HL-60/S4 (cell line): ENCODE results near the gene CCDC169.

Experiments used
- in situ Hi-C: fragments of 300-500 bp; cut with MboI; formaldehyde crosslinking; loops from 2 replicates; pipeline ENCODE4 v1.14.3; 2022; ENCODE audit warnings: low sequenced_read_pairs

Gene CCDC169

DNA sequence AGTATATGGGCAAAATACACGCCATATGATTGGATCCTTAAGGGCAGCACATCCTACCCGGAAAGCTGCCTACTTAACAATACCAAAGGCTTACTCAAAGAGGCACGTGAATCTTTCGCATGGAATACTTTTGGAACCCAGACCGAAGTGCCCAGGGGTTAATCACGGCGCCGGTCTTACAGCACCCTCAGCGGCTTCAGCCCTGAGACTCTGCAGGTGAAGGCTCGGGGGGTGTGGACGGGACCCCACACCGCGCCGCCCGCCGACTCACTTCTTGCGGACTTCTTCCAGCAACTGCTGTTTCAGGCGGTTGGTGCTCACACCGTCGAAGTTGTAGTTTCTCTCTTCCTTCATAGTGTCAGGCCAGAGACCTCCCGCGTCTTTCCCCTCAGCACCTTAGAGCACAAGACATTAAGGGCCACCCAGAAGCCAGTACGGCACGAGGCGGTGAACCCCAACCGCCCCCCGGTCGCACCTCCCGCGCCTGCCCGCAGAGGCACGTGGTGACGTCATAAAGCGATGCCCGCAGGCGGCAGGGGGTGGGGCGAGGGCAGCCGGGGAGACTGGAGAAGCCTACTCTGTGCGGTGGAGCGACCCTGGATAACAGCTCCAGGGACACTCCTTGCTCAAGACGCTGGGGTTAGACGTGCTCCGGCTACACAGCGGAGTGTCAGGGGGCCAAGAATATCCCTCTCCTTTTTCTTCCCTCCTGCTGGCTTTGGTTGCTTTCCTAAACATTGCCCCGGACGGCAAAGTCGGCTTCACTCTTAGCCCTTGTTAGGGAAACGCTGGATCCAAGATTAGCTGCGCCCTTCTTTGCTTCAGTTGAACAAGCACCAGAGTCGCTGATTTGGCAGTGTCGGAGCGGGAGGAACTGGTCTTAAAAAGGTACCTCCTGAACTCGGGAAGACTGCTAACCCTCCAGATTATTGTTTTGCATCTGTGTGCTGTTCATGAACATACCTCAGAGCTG, at the start of gene CCDC169:
Gene CCDC169, minus strand, starts transcription at position 449 of the 973 bp plus-strand sequence. Its CDS starts 95 bp downstream, at position 354.
- in situ Hi-C loops = no loop called here

GRCh38 chr13:36346222-36347083, 48.8 kb upstream of the CCDC169 start, which contains the start of gene SPART:
Gene SPART (minus strand): TSS chr13:36346394. CDS start chr13:36335830, 10,564 bp downstream.
- in situ Hi-C loops = loop anchor here (25.0 kb wide), 1 partner anchor 109 kb away; no protein-coding TSS in a partner anchor

- in situ Hi-C loops = loop anchor here (25.0 kb wide), 1 partner anchor 108 kb away; no protein-coding TSS in a partner anchor
These were observed 48.0 kb upstream of the CCDC169 start for GRCh38 chr13:36345438-36346221.

DNA sequence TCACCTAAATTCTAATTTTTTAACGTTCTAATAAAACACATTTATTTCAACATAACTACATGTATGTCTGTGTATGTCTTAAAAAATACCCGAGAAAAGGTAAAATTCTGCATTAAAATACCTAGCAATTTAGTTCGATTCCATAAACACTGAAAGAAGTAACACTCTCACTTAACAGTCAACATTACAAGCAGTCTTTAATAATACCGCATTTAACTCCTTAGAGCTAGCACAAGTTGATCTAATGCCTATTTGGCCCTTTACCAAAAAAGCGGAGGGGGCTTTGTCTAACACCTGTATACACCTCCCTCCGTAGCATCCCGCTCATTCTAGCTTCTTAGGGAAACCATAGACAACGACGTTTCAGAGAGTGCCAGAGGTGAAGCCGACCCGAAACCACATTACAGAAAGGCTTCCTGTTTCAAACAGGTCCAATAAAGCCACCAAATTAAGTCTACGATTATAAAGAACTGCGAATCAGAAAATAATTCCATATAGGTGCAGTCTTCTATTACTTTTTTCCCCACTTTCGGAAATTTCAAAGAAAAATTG, 47.3 kb upstream of the CCDC169 start:
- in situ Hi-C loops = loop anchor here (25.0 kb wide), 1 partner anchor 108 kb away; no protein-coding TSS in a partner anchor

- in situ Hi-C loops = loop anchor here (25.0 kb wide), 1 partner anchor 107 kb away; no protein-coding TSS in a partner anchor
These were observed 46.6 kb upstream of the CCDC169 start for GRCh38 chr13:36344173-36344572.

DNA sequence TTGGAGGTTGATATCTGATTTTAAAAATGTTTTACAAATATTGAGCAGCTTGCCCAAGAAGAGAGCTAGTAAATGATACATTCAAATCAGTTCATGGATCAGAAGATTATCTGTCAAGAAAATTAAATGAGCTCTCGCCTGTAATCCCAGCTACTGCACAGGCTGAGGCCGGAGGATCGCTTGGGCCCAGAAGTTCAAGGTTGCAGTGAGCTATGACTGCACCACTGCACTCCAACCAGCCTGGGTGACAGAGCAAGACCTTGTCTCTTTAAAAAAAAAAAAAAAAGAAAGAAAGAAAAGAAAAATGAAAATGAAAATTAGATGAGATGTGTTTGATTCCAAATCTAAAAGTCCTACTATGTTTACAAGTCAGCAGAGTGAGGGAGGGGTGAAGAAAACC, 46.2 kb upstream of the CCDC169 start:
- in situ Hi-C loops = loop anchor here (25.0 kb wide), 1 partner anchor 106 kb away; no protein-coding TSS in a partner anchor

DNA sequence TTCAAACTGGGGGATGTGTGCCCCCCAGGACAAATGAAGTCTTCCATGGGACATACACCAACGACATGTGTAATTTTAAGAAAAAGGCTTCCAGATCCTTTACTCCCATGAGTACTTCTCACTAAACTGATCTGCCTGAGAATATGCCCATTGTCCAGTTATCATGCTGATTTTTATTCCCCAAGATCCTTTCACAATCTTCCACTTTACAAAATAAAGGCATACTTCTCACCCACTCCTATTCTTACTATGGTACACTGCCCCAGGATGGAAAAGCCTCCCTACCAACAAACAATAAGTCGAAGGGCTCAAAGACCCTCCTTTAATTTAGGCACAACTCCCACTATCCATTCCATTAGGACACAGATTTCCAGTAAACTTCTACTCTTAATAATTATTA, 45.1 kb upstream of the CCDC169 start:
- in situ Hi-C loops = loop anchor here (25.0 kb wide), 1 partner anchor 105 kb away; no protein-coding TSS in a partner anchor

DNA sequence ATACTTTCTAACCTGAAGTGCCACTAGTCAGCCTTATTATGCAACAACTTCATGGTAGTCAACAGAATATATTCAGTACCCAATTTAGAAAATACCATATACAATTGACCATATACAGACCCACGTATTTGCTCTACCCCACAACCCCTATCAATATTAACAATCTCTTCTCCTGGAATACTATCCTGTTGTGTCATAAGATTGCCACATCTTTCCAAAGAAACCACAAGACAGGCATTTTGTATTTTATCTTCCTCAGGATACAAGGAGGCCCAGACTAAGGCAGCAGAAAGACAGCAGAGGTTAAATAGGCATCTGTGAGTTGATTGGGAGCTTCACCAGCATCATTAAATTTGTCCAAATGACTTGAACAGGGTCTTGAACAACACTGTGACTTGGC, 44.1 kb upstream of the CCDC169 start:
- in situ Hi-C loops = loop anchor here (25.0 kb wide), 1 partner anchor 104 kb away; no protein-coding TSS in a partner anchor

GRCh38 chr13:36339600-36340155, 42.1 kb upstream of the CCDC169 start:
- in situ Hi-C loops = loop anchor here (25.0 kb wide), 1 partner anchor 102 kb away; no protein-coding TSS in a partner anchor

GRCh38 chr13:36337938-36338641, 40.5 kb upstream of the CCDC169 start:
- in situ Hi-C loops = loop anchor here (25.0 kb wide), 1 partner anchor 101 kb away; no protein-coding TSS in a partner anchor

- in situ Hi-C loops = loop anchor here (25.0 kb wide), 1 partner anchor 96 kb away; no protein-coding TSS in a partner anchor
These were observed 35.4 kb upstream of the CCDC169 start for GRCh38 chr13:36332986-36333385.

DNA sequence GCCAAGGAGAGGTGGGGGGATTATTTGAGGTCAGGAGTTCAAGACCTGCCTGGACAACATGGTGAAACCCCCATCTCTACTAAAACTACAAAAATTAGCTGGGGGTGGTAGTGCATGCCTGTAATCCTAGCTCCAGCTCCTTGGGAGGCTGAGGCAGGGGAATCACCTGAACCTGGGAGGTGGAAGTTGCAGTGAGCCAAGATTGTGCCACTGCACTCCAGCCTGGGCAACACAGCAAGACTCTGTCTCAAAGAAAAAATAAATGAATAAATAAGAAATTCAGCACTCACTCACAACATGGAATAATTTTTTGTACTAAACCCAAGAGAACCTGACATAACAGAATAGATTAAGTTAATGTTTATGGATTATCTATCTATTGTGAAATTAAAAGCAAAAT, 34.6 kb upstream of the CCDC169 start:
- in situ Hi-C loops = loop anchor here (25.0 kb wide), 1 partner anchor 95 kb away; no protein-coding TSS in a partner anchor

GRCh38 chr13:36331280-36331679, 33.7 kb upstream of the CCDC169 start:
- in situ Hi-C loops = loop anchor here (25.0 kb wide), 1 partner anchor 94 kb away; no protein-coding TSS in a partner anchor

DNA sequence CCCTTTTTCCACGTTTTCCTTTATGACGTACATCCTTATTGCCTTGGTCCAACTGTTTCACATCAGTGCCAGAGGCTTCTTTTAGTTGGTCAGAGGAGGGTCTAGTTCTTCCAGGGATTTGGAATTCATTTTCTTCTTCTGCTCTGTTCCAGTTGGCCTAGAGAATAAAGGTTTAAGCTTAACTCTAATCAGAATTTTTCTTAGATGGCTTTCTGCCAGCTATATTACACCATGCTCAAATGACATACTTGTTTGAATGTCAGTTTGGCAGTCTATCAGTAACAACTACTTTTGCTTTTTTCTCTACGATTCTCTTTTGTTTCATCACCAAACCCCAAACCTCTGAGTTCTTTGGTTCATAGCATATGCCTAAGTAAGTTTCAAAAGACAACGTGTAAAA, 31.7 kb upstream of the CCDC169 start:
- in situ Hi-C loops = loop anchor here (25.0 kb wide), 1 partner anchor 92 kb away; no protein-coding TSS in a partner anchor

GRCh38 chr13:36328821-36329220, 31.2 kb upstream of the CCDC169 start:
- in situ Hi-C loops = loop anchor here (25.0 kb wide), 1 partner anchor 92 kb away; no protein-coding TSS in a partner anchor

DNA sequence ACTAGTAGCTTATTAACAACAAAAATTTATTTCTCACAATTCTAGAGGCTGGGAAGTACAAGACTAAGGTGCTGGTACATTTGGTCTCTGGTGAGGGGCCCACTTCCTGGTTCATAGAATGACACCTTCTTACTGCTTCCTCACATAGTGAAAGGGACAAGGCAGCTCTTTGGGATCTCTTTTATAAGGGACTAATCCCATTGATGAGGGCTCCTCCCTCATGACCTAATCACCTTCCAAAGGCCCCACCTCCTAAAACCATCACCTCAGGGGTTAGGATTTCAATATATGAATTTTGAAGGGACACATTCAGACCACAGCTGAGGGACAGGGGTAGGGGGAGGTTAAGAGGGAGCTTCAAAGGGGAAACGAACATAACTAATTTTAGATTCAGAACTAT, 28.3 kb upstream of the CCDC169 start:
- in situ Hi-C loops = loop anchor here (25.0 kb wide), 1 partner anchor 89 kb away; no protein-coding TSS in a partner anchor

- in situ Hi-C loops = loop anchor here (25.0 kb wide), 1 partner anchor 88 kb away; no protein-coding TSS in a partner anchor
These were observed 27.3 kb upstream of the CCDC169 start for GRCh38 chr13:36324881-36325280.

GRCh38 chr13:36323951-36324566, 26.4 kb upstream of the CCDC169 start:
- in situ Hi-C loops = no loop called here
